K562 (cell line): Measurements from ENCODE around the gene INHA. TPM values are rescaled to one million over a fixed set of nuclear protein-coding genes. Genes with fewer than 3 reads are reported as not detected.

Source experiments
- CBX2 ChIP-seq: fragments of 200-600 bp; sonication (generic); IDR thresholded peaks from one replicate; pipeline ENCODE4 v1.6.1; 2012; ENCODE audit warnings: mild to moderate bottlenecking, low read length, inconsistent platforms; ENCODE audit not compliant: insufficient read depth, poor library complexity, severe bottlenecking
- CHD1 ChIP-seq: fragments of 200-600 bp; sonication (generic); IDR thresholded peaks from one replicate; pipeline ENCODE4 v1.6.1; 2012; ENCODE audit warnings: mild to moderate bottlenecking, moderate library complexity, low read length, inconsistent platforms
- MECOM ChIP-seq: fragments of 250-450 bp; sonication (Bioruptor Pico); IDR thresholded peaks from 2 replicates; pipeline ENCODE4 v1.8.0; 2022; ENCODE audit warnings: inconsistent platforms
- PURB ChIP-seq: sonication (generic); formaldehyde crosslinking; IDR thresholded peaks from 2 replicates; pipeline ENCODE4 v1.9.0; 2021; ENCODE audit warnings: low read depth, mild to moderate bottlenecking, missing genetic modification reagents
- ZBTB40 ChIP-seq, 2 experiments: fragments of 450-650 bp in 1 of 2; sonication (generic) in 1 of 2; formaldehyde crosslinking in 1 of 2; IDR thresholded peaks; 2 replicates each; pipeline versions ENCODE4 v1.7.1 to v1.9.0; 2016 to 2022; ENCODE audit warnings: inconsistent platforms in 1 of 2, mild to moderate bottlenecking in 1 of 2, missing genetic modification reagents in 1 of 2
- ZNF133 ChIP-seq: fragments of 250-450 bp; sonication (Bioruptor Pico); IDR thresholded peaks from 2 replicates; pipeline ENCODE4 v1.4.0; 2020; ENCODE audit warnings: mild to moderate bottlenecking
- ZNF224 ChIP-seq: sonication (generic); formaldehyde crosslinking; IDR thresholded peaks from 2 replicates; pipeline ENCODE4 v1.8.0; 2022; ENCODE audit warnings: mild to moderate bottlenecking, missing genetic modification reagents
- ZNF324 ChIP-seq: fragments of 250-450 bp; sonication (Bioruptor Pico); IDR thresholded peaks from 2 replicates; pipeline ENCODE4 v1.4.0; 2020; ENCODE audit warnings: mild to moderate bottlenecking
- polyA plus RNA-seq, 8 experiments: library from polyadenylated mRNA; depleted of rRNA in 4 of 8; stranded (reverse) in 5 of 8; unstranded in 3 of 8; fragments of >200 nt; fragmentation: Nextera tagmentation in 2 of 8; fragmentation: Illumina TruSeq in 1 of 8; extraction: Ambion mirVana in 2 of 8; extraction: Trizol in 1 of 8; gene quantifications; 2 replicates each; pipeline versions ENCODE4 v1.2.1 to v1.2.3, GENCODE V29; 2011 to 2014; ENCODE audit warnings: inconsistent platforms in 1 of 8, missing spikeins in 1 of 8
- total RNA-seq, 7 experiments: library from RNA; depleted of rRNA in 6 of 7; stranded (reverse); fragments of >200 nt in 6 of 7; fragmentation: Illumina TruSeq in 2 of 7; extraction: Trizol in 2 of 7; gene quantifications; 2 replicates each; pipeline versions ENCODE4 v1.2.1 to v1.2.3, GENCODE V29; 2011 to 2021; ENCODE audit warnings: low replicate concordance in 1 of 7
- TF ChIP-seq, protein P1 (sequence below): sonication (generic); formaldehyde crosslinking; IDR thresholded peaks from 2 replicates; pipeline ENCODE4 v1.8.0; 2023; ENCODE audit warnings: missing genetic modification reagents, mild to moderate bottlenecking, borderline replicate concordance
- TF ChIP-seq, protein P2 (sequence below): fragments of 450-650 bp; formaldehyde crosslinking; IDR thresholded peaks from 2 replicates; pipeline ENCODE4 v1.4.0; 2020; ENCODE audit warnings: mild to moderate bottlenecking

INHA gene
- total and polyA plus RNA-seq, 9 of the 15 experiments (the other 6 are each of a cell fraction or from before 2014, with no cell fraction given): 0.07 to 1.9 (median 0.40) TPM

GRCh38 chr2:219571311-219572236 lies 536 bp upstream of the INHA start, which contains the start of gene OBSL1 (continued):
- TF ChIP-seq ZNF324 (CRISPR knock-in tag): no peak
- 0 out of 2 replicates have a peak, but pooled peaks have one; percentile 15 for TF ChIP-seq ZBTB40 (IDR thresholded peaks at IDR 0.05)
- 0 out of 2 replicates have a peak, but pooled peaks have one; percentile 11 for TF ChIP-seq ZBTB40 (CRISPR knock-in tag; IDR thresholded peaks at IDR 0.05)
- TF ChIP-seq ZNF224 (CRISPR knock-in tag): no peak
- no peak for TF ChIP-seq ZNF133 (CRISPR knock-in tag)
- TF ChIP-seq, protein P1, sequence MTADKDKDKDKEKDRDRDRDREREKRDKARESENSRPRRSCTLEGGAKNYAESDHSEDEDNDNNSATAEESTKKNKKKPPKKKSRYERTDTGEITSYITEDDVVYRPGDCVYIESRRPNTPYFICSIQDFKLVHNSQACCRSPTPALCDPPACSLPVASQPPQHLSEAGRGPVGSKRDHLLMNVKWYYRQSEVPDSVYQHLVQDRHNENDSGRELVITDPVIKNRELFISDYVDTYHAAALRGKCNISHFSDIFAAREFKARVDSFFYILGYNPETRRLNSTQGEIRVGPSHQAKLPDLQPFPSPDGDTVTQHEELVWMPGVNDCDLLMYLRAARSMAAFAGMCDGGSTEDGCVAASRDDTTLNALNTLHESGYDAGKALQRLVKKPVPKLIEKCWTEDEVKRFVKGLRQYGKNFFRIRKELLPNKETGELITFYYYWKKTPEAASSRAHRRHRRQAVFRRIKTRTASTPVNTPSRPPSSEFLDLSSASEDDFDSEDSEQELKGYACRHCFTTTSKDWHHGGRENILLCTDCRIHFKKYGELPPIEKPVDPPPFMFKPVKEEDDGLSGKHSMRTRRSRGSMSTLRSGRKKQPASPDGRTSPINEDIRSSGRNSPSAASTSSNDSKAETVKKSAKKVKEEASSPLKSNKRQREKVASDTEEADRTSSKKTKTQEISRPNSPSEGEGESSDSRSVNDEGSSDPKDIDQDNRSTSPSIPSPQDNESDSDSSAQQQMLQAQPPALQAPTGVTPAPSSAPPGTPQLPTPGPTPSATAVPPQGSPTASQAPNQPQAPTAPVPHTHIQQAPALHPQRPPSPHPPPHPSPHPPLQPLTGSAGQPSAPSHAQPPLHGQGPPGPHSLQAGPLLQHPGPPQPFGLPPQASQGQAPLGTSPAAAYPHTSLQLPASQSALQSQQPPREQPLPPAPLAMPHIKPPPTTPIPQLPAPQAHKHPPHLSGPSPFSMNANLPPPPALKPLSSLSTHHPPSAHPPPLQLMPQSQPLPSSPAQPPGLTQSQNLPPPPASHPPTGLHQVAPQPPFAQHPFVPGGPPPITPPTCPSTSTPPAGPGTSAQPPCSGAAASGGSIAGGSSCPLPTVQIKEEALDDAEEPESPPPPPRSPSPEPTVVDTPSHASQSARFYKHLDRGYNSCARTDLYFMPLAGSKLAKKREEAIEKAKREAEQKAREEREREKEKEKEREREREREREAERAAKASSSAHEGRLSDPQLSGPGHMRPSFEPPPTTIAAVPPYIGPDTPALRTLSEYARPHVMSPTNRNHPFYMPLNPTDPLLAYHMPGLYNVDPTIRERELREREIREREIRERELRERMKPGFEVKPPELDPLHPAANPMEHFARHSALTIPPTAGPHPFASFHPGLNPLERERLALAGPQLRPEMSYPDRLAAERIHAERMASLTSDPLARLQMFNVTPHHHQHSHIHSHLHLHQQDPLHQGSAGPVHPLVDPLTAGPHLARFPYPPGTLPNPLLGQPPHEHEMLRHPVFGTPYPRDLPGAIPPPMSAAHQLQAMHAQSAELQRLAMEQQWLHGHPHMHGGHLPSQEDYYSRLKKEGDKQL: no peak
- TF ChIP-seq MECOM (CRISPR knock-in tag): no peak
- TF ChIP-seq PURB (CRISPR knock-in tag): no peak
- TF ChIP-seq CBX2: no peak
- TF ChIP-seq CHD1: no peak
- TF ChIP-seq, protein P2, sequence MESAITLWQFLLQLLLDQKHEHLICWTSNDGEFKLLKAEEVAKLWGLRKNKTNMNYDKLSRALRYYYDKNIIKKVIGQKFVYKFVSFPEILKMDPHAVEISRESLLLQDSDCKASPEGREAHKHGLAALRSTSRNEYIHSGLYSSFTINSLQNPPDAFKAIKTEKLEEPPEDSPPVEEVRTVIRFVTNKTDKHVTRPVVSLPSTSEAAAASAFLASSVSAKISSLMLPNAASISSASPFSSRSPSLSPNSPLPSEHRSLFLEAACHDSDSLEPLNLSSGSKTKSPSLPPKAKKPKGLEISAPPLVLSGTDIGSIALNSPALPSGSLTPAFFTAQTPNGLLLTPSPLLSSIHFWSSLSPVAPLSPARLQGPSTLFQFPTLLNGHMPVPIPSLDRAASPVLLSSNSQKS: no peak
